B cell (primary cell): ENCODE measurements around the gene CAMTA1. TPM values are rescaled to one million over a fixed set of nuclear protein-coding genes. Genes with fewer than 3 reads are reported as not detected.

Experiments
- ATAC-seq: fragments of 200-7000 bp; cut with Tn5 transposase; one replicate; pipeline ENCODE4 v1.10.0; 2021; ENCODE audit warnings: low read depth, mild to moderate bottlenecking, moderate number of reproducible peaks, moderate library complexity
- CTCF ChIA-PET: fragments of 350-600 bp; sonication (Branson Sonifier 250); formaldehyde crosslinking; loops from one replicate; lab custom pipeline; 2021; ENCODE audit warnings: antibody characterized with exemption, inconsistent platforms; lab: Charles Lee
- POLR2A ChIA-PET: fragments of 350-600 bp; sonication (Branson Sonifier 250); formaldehyde crosslinking; loops from one replicate; lab custom pipeline; 2021; ENCODE audit warnings: antibody characterized with exemption; lab: Charles Lee
- DNase-seq: peaks from one replicate; pipeline ENCODE4 v3.0.0; 2013
- H2AFZ ChIP-seq: 2 replicates; pipeline ENCODE4 v1.6.1; 2012; ENCODE audit warnings: mild to moderate bottlenecking, low read depth, low read length; ENCODE audit not compliant: insufficient read depth, poor library complexity, severe bottlenecking
- H3K27ac ChIP-seq, 2 donors: 1 replicate in 1 of 2; 2 replicates in 1 of 2; pipeline ENCODE4 v1.5.1; 2012 to 2013; ENCODE audit warnings: low read length in 2 of 2, mild to moderate bottlenecking in 2 of 2, moderate library complexity in 1 of 2
- H3K27me3 ChIP-seq, 4 experiments: fragments of 200-600 bp in 1 of 4; sonication (generic) in 1 of 4; replicated peaks in 1 of 4; 1 replicate in 2 of 4; 2 replicates in 2 of 4; pipeline versions ENCODE4 v1.6.1 to v1.7.0; 2013 to 2016; ENCODE audit warnings: low read length in 3 of 4, mild to moderate bottlenecking in 2 of 4, mixed read lengths in 1 of 4, moderate library complexity in 1 of 4; ENCODE audit not compliant: insufficient read depth in 4 of 4, control insufficient read depth in 3 of 4; ENCODE audit errors: control extremely low read depth in 1 of 4
- H3K36me3 ChIP-seq, 2 experiments: replicated peaks in 1 of 2; 1 replicate in 1 of 2; 2 replicates in 1 of 2; pipeline versions ENCODE4 v1.6.1 to v1.7.1; 2013; ENCODE audit warnings: low read length in 1 of 2; ENCODE audit not compliant: insufficient read depth in 2 of 2, control insufficient read depth in 1 of 2; ENCODE audit errors: control extremely low read depth in 1 of 2, extremely low read depth in 1 of 2
- H3K4me1 ChIP-seq, 2 donors: fragments of 200-600 bp in 1 of 2; sonication (generic) in 1 of 2; 1 replicate in 1 of 2; 2 replicates in 1 of 2; pipeline versions ENCODE4 v1.5.1 to v1.6.1; 2013 to 2017; ENCODE audit warnings: low read length in 2 of 2; ENCODE audit not compliant: control insufficient read depth in 2 of 2, insufficient read depth in 2 of 2
- H3K4me2 ChIP-seq: replicated peaks from 2 replicates; pipeline ENCODE3; 2012; ENCODE audit warnings: mild to moderate bottlenecking, low read depth, low read length; ENCODE audit not compliant: poor library complexity, severe bottlenecking
- H3K4me3 ChIP-seq, 5 experiments: fragments of 200-600 bp in 1 of 5; sonication (generic) in 1 of 5; 1 replicate in 3 of 5; 2 replicates in 2 of 5; pipeline versions ENCODE4 v1.5.1 to v1.7.0; 2011 to 2016; ENCODE audit warnings: low read length in 4 of 5, mild to moderate bottlenecking in 4 of 5, low read depth in 2 of 5, control low read depth in 1 of 5, moderate library complexity in 1 of 5; ENCODE audit not compliant: insufficient read depth in 1 of 5; ENCODE audit errors: control extremely low read depth in 1 of 5, extremely low read depth in 1 of 5
- H3K79me2 ChIP-seq: fragments of 200-600 bp; sonication (generic); one replicate; pipeline ENCODE4 v1.6.0; 2016; ENCODE audit warnings: low read length; ENCODE audit not compliant: control insufficient read depth, insufficient read depth
- H3K9ac ChIP-seq: fragments of 200-600 bp; sonication (generic); 2 replicates; pipeline ENCODE4 v1.6.1; 2017; ENCODE audit warnings: mild to moderate bottlenecking, low read length, moderate library complexity
- H3K9me3 ChIP-seq, 3 donors: one replicate each; pipeline versions ENCODE4 v1.6.1 to v1.7.1; 2013; ENCODE audit warnings: low read length in 2 of 3; ENCODE audit not compliant: control insufficient read depth in 2 of 3, insufficient read depth in 1 of 3; ENCODE audit errors: control extremely low read depth in 1 of 3
- H4K20me1 ChIP-seq: 2 replicates; pipeline ENCODE4 v1.6.0; 2012; ENCODE audit warnings: mild to moderate bottlenecking, low read length; ENCODE audit not compliant: insufficient read depth, control insufficient read depth, poor library complexity, severe bottlenecking
- H3K27ac Mint-ChIP-seq: one replicate; pipeline ENCODE4 v1.8.0; 2021; ENCODE audit warnings: mixed read lengths
- H3K27me3 Mint-ChIP-seq: one replicate; pipeline ENCODE4 v1.8.0; 2021; ENCODE audit warnings: mixed read lengths
- H3K4me1 Mint-ChIP-seq: one replicate; pipeline ENCODE4 v1.8.0; 2021; ENCODE audit warnings: mixed read lengths
- H3K4me3 Mint-ChIP-seq: one replicate; pipeline ENCODE4 v1.8.0; 2021; ENCODE audit warnings: mixed read lengths
- H3K9me3 Mint-ChIP-seq: one replicate; pipeline ENCODE4 v1.8.0; 2022; ENCODE audit warnings: mixed read lengths; ENCODE audit not compliant: insufficient read depth
- EZH2 ChIP-seq: IDR thresholded peaks from 2 replicates; pipeline ENCODE4 v1.6.1; 2012; ENCODE audit warnings: borderline replicate concordance, low read depth, mild to moderate bottlenecking, moderate library complexity, low read length; ENCODE audit not compliant: insufficient read depth, poor library complexity, severe bottlenecking
- WGBS: methylation state at CpG from one replicate; pipeline ENCODE4 v1.1.5; 2013; ENCODE audit warnings: missing lambda C conversion rate; ENCODE audit not compliant: insufficient coverage; 5-methylcytosine and 5-hydroxymethylcytosine counted together
- intact Hi-C: fragments of 100-400 bp; cut with micrococcal nuclease; formaldehyde crosslinking; loops from one replicate; pipeline ENCODE4 v1.10.0; 2022
- polyA plus RNA-seq: library from polyadenylated mRNA; depleted of rRNA; stranded (reverse); fragments of >200 nt; gene quantifications from 2 replicates; pipeline ENCODE4 v1.2.3, GENCODE V29; 2012
- total RNA-seq, 2 donors: library from RNA; stranded (reverse); fragments of 120-200 nt in 1 of 2; gene quantifications; 1 replicate in 1 of 2; 2 replicates in 1 of 2; pipeline versions ENCODE4 v1.2.3 to v1.2.4, GENCODE V29; 2013 to 2022
- TF ChIP-seq, protein P1 (sequence below): fragments of 200-600 bp; IDR thresholded peaks from one replicate; pipeline ENCODE4 v1.8.0; 2022; ENCODE audit warnings: antibody characterized with exemption, mild to moderate bottlenecking

Gene CAMTA1
- total and polyA plus RNA-seq, 2 donors (not counting 1 experiment from before 2014, with no cell fraction given): 42.2 to 45.7 TPM

DNA sequence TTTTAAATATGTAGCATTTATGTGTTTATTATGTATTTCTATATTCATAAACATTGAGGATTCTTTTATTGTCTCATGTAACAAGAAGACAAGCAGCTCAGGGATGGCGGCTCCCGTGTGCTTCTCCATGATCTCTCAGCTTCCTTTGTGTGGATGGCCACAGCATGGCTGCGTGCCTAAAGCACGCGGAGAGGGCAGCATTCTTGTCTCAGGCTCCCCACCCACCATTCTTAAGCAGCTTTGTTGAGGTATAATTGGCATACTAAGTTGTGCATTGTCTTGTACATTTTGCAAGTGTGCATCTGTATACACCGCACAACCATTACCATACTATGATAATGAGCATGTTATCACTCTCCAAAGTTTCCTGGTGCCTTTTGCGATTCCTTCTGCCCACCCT, 81.6 kb downstream of the CAMTA1 start:
- 100% methylated on average over 2 of the region's 7 CpGs for WGBS
- Histone ChIP-seq H3K9me3 (no peaks in the 10 kb centered on the region), H3K4me2 (no peak overlapping the region), H3K4me3 (no peak overlapping the region), H4K20me1 (peaks cover 29% of the 10 kb centered on the region), H3K9ac (no peak overlapping the region), H3K36me3 (peaks cover 0 to 2% of the 10 kb centered on the region in 2 experiments), H3K27me3 (no peaks in the 10 kb centered on the region), H3K79me2 (peaks cover 26% of the 10 kb centered on the region), H3K4me1 (no peaks in the 10 kb centered on the region), H3K27ac (no peak overlapping the region), H2AFZ (no peak overlapping the region)
- DNase-seq: no peak
- H3K9me3 Mint-ChIP-seq: no peaks in the 10 kb centered on the region
- ATAC-seq: no peak
- no peak for TF ChIP-seq EZH2
- TF ChIP-seq, protein P1, sequence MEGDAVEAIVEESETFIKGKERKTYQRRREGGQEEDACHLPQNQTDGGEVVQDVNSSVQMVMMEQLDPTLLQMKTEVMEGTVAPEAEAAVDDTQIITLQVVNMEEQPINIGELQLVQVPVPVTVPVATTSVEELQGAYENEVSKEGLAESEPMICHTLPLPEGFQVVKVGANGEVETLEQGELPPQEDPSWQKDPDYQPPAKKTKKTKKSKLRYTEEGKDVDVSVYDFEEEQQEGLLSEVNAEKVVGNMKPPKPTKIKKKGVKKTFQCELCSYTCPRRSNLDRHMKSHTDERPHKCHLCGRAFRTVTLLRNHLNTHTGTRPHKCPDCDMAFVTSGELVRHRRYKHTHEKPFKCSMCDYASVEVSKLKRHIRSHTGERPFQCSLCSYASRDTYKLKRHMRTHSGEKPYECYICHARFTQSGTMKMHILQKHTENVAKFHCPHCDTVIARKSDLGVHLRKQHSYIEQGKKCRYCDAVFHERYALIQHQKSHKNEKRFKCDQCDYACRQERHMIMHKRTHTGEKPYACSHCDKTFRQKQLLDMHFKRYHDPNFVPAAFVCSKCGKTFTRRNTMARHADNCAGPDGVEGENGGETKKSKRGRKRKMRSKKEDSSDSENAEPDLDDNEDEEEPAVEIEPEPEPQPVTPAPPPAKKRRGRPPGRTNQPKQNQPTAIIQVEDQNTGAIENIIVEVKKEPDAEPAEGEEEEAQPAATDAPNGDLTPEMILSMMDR: no peak
- ChIA-PET CTCF (no interaction called here), POLR2A (no interaction called here)
- H3K4me1 Mint-ChIP-seq: peaks cover 23% of the 10 kb centered on the region
- no peaks in the 10 kb centered on the region for H3K27me3 Mint-ChIP-seq
- H3K27ac Mint-ChIP-seq: no peak overlapping the region
- intact Hi-C loops: no loop called here
- H3K4me3 Mint-ChIP-seq: no peak overlapping the region

DNA sequence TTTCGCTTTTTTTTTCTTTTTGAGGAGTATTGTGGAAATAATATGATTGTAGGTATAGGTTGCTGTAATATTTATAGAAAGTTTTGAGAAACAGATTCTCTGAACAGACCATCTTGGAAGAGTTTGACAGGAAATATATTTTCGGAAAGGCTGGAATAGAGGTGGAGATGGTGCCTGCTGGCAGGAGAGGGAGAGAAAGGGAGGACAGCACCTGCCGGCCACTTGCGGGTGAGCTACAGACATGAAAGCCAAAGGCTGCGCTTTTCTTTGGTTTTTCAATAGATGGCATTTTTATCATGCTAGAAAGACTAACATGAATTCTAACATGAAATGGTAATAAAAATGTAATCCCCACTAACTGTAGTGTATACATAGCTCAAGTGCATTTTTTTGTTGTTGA, 82.1 kb downstream of the CAMTA1 start:
- no peak for TF ChIP-seq EZH2
- TF ChIP-seq, protein P1: no peak
- no peak overlapping the region for H3K4me3 Mint-ChIP-seq
- Histone ChIP-seq H3K27me3 (no peaks in the 10 kb centered on the region), H3K4me1 (no peaks in the 10 kb centered on the region), H3K36me3 (peaks cover 0 to 2% of the 10 kb centered on the region in 2 experiments), H3K9ac (no peak overlapping the region), H3K4me3 (no peak overlapping the region), H3K79me2 (peaks cover 23% of the 10 kb centered on the region), H4K20me1 (peaks cover 28% of the 10 kb centered on the region), H3K27ac (no peak overlapping the region), H2AFZ (no peak overlapping the region), H3K9me3 (no peaks in the 10 kb centered on the region), H3K4me2 (no peak overlapping the region)
- intact Hi-C loops: no loop called here
- H3K27ac Mint-ChIP-seq: no peak overlapping the region
- DNase-seq (no peak), ATAC-seq (no peak)
- POLR2A ChIA-PET: no interaction called here
- CTCF ChIA-PET: no interaction called here
- no peaks in the 10 kb centered on the region for H3K27me3 Mint-ChIP-seq
- 50% methylated on average over 1 of the region's 5 CpGs for WGBS
- H3K9me3 Mint-ChIP-seq: no peaks in the 10 kb centered on the region
- peaks cover 22% of the 10 kb centered on the region for H3K4me1 Mint-ChIP-seq
